Activated CD4-positive, alpha-beta T cell treated with anti-CD3 and anti-CD28 coated beads, Interleukin-2, amount 50 U/mL, for 4 hours (primary cell): Measurements from ENCODE around the gene UBE2V1.
"Not testable (repeated sequence)": the region's sequence is repeated elsewhere in the genome, so short reads cannot be mapped to it uniquely, and the experiment has no call there.

ENCODE experiments used
- DNase-seq, 2 experiments: peaks; one replicate each; pipeline ENCODE4 v3.0.0-alpha.2; 2020

UBE2V1 gene

DNA sequence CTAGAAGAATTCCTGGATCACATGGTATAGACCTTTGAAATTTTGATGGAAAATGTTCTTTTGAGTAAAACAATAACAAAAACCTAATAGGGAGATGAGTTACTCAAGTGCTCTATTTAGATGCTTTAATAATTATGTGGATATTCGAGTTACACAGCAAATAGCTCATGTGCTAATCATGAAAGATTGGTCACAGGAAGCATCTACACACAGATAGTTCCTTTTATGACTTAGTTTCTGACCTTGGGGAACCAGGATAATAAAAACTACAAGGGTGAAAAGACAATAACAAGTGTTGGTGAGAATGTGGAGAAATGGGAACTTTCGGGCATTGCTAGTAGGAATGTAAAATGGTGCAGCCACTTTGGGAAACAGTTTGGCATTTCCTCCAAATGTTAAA, 19.7 kb downstream of the UBE2V1 start:
- DNase-seq = no peak

DNA sequence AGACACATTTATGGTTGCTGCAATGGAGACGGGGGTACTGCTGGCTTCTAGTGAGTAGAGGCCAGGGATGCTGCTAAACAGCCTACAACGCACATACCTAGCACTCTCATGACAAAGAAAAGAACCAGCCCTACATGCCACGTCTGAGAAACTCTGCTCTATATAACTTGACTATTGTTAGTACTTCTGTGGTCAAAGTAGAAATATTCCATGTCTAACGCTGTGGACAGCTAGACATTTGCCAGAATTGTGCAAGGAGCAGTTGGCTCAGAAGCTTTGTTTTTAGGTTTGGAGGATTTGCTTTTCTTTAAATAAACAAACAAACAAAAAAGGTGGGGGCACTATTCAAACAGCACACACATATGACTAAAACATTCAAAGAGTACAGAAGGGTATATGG, 20.5 kb downstream of the UBE2V1 start:
- no peak for DNase-seq

GRCh38 chr20:50089787-50090177, 23.2 kb downstream of the UBE2V1 start:
- no peak for DNase-seq

DNA sequence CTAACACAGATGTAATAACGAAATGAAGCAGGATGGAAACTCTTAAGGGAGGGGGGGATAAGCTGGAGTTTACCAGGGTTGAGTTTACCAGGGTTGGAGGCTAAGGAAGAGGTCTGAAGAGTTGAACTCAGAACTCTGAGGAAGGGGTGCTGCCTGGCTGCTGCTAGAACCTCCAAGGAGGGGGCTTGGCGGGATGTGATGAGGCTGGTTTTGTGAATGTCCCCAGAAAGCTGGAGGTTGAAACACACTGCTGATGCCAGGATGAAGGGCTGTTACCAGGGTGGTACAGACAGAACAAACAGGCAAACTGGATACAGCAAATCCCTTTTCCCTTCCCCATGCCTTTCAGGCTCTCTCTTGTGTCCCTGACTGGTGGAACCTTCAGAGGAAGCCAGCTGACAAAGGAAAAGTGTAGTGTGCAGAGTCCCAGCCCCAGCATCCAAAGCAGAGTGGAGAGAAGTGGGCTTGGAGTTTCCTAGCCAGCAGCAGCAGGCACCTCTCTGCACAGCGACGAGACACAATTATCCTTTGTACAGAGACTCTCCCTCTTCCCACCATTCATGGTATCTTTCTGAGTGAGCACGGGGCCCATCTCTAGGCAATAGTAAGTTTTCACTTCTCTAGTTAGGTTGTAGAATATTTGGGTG, 23.7 kb downstream of the UBE2V1 start:
- DNase-seq = no peak

- DNase-seq = no peak
These were observed 24.9 kb downstream of the UBE2V1 start for GRCh38 chr20:50088022-50088421.

GRCh38 chr20:50085481-50086365, 27.2 kb downstream of the UBE2V1 start:
- DNase-seq = peak; percentile 13 to 18

DNA sequence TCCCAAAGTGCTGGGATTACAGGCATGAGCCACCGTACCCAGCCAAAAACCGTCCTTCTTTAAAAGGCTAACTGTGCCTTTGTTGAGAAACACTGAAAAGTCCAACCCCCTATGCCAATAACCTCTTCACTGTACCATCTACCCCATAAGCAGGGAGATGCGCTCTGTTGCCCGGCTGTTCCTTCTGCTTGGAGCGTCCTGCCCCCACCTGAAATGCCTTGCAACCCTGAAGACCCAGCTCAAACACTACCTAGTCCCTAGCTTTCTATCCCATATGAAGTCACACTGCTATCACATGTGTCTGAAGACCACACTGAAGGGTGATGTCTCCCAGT, 27.8 kb downstream of the UBE2V1 start:
- DNase-seq = no peak

- DNase-seq = no peak
These were observed 29.9 kb downstream of the UBE2V1 start for GRCh38 chr20:50083034-50083433.

GRCh38 chr20:50082056-50082455, 30.9 kb downstream of the UBE2V1 start:
- DNase-seq = not testable (repeated sequence)

DNA sequence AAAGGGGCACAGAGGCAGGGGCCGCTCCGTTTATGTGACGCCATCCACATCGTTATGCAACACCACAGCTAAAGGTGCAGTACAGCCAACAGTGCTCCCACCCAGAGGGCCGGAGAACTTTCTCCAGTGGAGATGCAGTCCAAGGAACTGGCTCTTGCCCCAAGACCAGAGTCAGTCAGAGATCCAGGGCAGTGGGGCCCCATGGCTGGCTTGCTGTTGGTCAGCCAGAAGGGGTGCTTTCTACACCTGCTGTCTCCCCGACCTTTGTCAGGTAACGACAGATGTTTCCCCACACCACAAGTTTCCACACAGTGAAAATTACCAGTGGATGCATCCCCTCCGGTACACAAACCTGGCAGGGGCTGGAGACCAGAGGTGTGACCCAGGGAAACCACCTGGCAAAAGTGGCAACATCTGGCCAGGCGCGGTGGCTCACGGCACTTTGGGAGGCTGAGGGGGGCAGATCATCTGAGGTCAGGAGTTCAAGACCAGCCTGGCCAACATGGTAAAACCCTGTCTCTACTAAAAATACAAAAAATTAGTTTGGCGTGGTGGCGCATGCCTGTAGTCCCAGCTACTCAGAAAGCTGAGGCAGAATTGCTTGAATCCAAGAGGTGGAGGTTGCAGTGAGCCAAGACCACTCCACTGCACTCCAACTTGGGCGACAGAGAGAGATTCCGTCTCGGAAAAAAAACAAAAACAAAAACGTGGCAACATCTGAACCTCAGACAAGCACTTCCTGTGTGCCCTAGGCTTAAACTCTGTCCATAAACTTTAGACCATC, 34.9 kb downstream of the UBE2V1 start:
- DNase-seq = no peak

DNA sequence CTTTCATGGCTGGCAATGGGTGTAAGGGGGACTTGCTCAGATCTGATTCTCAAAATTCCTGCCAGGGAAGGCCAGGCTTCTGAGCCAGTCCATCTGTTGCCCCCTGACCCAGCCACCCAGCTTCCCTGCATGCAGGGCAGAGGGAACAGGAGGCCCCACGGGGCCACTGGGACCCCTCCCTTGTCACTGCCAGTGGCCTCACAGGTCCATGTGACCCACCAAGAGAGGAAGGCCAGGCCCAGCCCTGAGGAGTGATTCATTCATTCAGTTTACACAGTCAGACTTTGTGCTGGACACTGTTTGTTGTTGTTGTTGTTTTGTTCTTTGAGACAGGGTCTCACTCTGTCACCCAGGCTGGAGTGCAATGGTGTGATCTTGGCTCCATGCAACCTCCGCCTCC, 39.5 kb downstream of the UBE2V1 start:
- no peak for DNase-seq

DNA sequence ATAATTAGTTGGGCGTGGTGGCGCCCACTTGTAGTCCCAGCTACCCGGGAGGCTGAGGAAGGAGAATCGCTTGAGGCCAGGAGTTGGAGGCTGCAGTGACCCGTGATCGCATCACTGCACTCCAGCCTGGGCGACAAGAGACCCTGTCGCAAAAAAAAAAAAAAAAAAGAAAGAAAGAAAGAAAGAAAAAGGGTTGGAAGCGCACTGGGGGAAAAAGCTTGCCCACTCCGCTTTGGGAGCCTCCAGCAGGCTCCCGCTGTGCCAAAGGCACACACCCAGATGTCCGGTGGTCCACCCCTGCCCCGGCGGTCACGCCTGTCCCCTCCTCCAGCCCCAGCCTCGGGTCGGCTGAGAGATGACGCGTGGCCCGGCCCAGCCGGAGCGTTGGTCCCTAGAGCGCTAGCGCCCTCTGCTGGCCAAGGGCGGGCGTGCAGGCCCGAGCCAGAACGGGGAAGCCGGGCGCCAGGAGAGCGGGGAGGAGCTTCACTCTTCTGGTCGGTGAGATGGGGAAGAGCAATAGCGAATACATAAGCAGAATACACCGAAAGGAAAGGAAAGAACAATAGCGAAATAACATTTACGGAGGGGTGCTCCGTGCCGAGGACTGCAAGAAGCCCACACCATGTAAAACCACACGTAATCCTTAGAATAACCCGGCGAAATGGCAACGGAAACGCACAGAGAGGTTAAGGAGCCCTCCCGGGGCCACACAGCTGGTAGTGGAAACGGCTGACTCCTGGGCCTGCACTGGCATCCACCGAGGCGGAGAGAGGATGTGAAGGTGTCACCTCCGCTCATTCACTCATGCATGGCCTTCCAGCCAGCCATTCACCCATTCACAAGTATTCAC, 41.7 kb downstream of the UBE2V1 start:
- DNase-seq = peak; percentile 88 to 91

DNA sequence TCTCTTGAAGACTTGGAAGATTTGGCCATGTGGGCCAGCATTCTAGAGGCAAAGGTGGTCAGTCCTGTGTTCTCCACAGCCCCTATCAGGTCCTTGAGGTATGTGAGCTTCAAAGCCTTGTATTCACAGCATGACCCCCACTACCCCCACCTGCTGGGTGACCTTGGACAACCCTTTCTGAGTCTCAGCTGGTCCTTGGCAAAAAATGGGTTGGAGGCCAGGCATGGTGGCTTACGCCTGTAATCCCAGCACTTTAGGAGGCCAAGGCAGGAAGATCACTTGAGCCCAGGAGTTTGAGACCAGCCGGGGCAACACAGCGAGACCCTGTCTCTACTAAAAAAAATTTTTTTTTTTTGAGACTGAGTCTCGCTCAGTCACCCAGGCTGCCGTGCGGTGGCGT, 42.6 kb downstream of the UBE2V1 start:
- no peak for DNase-seq

DNA sequence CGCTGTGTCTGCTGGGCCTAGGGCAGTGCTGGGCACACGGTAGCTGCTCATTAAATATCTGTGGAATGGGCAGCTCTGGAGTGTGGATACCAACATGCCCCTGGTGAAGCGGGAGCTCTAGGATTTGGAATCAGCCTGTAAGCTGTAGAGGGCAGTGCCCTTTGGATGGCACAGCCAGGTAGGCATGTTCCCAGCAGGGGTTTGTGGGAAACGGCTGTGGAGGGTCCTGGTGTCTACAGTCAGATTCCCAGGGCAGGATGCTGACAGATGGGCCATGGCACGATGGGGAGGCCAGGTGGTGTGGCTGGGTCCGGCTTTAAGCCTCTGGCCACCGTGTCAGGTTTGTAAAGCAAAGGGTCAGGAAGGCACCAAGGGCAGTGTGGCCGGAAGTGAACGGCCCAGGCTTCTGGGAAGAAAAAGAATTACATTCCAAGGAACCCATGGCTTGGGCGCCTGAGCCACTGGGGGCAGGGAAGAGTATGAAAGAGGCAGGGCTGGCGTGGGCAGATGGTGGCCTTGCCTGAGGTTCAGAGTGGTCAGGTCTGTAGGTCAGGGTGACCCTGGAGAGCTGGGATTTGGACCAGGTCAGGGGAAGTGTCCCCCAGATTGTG, 44.8 kb downstream of the UBE2V1 start:
- DNase-seq = no peak

GRCh38 chr20:50067461-50067860, 45.5 kb downstream of the UBE2V1 start:
- DNase-seq = no peak

DNA sequence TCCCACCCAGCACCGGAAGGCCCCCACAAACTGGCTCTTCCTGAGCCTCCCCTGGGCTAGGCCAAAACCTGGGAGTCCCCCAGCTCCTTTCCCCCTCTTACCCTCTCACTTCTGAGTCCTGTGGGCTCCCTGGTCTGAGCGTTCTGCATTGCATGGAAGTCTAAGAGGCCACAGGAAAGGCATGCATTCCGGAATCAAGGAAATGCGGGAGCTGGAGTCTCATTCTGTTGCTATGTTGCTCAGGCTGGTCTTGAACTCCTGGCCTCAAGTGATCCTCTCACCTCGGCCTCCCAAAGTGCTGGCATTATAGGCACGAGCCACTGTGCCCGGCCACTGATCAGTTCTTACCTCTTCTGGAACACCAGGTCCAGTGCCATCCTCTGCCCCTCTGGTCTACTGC, 45.9 kb downstream of the UBE2V1 start:
- no peak for DNase-seq

- no peak for DNase-seq
These were observed 46.7 kb downstream of the UBE2V1 start for GRCh38 chr20:50066161-50066834.

DNA sequence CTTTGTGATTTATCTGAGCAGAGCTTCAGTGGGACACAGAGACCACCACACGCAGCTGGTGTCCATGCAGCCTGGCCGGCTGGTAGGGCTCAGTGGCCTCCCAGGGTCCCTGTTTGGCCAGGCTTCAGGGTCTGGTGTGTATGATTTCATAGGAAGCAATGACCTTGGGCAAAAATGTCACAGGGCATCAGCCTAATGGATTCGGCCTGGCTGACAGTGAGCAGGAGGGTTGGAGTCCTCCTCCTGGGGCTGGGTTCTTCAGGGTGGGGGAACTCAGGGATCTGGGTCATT, 47.7 kb downstream of the UBE2V1 start:
- no peak for DNase-seq

DNA sequence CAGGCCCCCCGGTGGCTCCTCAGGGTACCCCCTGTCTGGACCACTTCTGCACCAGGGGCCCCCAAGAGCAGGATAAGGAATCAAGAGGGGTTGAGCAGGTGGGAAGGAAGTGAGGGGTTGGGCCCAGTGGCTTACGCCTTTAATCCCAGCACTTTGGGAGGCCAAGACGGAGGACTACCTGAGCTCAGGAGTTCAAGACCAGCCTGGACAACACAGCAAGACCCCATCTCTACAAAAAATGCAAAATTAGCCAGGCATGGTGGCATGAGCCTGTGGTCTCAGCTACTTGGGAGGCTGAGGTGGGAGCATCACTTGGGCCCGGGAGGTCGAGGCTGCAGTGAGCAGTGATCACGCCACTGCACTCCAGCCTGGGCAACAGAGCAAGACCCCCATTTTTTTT, 49.2 kb downstream of the UBE2V1 start:
- DNase-seq = not testable (repeated sequence)

- no peak for DNase-seq
These were observed 50.7 kb downstream of the UBE2V1 start for GRCh38 chr20:50062006-50062838.
